GM21717 (cell line): ENCODE results near the gene CCND1.

Source experiments
- ATAC-seq: cut with Tn5 transposase; IDR thresholded peaks from one replicate; pipeline ENCODE4 v1.9.1; 2021; ENCODE audit warnings: mild to moderate bottlenecking, moderate library complexity; ENCODE audit not compliant: unreplicated experiment

CCND1 gene

GRCh38 chr11:69664103-69664775, 23.3 kb downstream of the CCND1 start:
- ATAC-seq, result no peak

DNA sequence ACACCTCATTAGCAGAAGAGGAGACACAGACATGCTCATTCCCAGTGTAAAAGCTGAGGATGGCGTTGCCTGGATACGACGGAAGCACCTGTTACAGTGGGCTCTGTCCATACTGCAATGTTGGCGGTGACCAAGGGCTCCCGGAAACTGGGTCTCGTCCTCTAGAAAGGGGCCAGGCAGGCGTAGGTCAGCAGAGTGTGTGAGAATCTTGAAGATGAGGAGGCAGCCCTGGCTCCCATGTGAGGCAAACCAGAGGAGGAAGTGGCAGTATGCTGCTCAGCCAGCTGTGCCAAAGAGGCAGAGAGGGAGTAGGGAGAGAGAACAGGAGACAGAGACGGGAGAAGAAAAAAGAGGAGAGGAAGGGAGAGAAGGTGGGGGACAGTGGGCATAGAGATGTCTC, 23.9 kb downstream of the CCND1 start:
- no peak for ATAC-seq

GRCh38 chr11:69665669-69666068, 24.7 kb downstream of the CCND1 start:
- ATAC-seq, result no peak

DNA sequence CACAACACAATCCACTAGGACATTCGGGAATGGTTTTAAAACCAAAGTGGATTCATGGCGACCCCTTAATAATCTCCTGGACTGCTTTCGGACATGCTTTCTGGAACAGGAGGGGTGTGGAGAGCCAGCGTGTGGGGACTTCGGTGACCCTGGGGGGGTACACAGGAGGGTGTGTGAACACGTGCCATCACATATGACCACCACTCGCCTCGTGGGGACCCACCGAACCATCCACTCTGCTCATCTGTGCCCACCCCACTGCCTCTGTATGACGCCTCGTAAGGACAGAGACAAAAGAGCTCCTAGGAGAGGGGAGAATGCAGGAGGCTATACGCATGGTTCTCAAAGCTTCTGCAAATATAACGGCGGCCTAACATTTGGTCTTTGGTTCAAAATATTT, 25.3 kb downstream of the CCND1 start:
- ATAC-seq, result no peak

GRCh38 chr11:69666752-69667536, 26.0 kb downstream of the CCND1 start:
- ATAC-seq, result no peak

DNA sequence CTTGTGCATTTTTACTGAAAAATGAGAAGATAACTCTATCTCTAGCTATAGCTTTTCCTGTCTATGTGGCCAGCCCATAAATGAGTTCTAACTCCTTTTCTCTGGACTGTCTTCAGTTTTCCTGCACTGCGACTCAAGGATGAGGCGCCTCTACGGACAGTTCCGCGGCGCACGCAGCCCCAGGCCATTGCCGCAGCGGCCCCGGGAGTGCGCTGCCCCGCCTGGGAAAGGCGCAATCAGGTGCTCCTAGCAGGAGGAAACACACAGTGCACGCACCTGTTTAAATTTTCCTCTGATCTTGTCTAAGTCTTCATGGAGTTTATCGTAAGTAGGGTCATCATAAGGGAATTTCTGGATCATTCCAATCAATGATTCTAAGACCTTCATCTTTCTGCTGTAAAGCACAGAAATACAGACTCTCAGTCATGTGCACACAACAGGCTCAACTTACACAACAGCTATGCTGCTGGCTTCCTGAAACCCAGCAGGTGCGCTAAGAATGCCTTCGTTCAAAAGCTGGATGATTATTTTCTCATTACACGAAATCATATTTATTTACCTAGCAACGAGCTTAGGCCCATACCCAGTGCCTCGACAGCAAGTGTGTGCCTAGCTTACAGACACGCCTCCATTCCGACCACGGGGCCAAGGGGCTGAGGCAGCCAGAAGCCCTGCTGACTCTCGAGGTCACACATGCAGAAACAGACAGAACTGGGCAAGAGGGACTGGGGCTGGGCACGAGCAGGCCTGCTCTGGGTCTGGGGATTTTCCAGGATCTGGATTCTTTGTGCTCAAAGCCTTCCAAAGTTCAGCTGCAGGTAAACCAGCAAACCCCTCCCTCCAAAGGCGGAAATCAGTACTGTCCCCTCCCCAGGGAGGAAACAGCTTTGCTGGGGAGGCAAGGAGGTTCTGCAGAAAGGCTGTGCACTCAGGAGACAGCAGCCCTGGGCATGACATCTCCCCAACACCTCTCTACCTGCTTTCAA, 27.0 kb downstream of the CCND1 start:
- no peak for ATAC-seq

GRCh38 chr11:69669486-69669885, 28.5 kb downstream of the CCND1 start:
- no peak for ATAC-seq

- ATAC-seq, result no peak
Observed at GRCh38 chr11:69670158-69670845, 29.3 kb downstream of the CCND1 start.

- no peak for ATAC-seq
Observed at GRCh38 chr11:69671734-69672465, 30.9 kb downstream of the CCND1 start.

GRCh38 chr11:69674267-69674885, 33.4 kb downstream of the CCND1 start:
- ATAC-seq, result no peak

GRCh38 chr11:69674886-69675714, 34.1 kb downstream of the CCND1 start, which contains the start of gene LTO1:
Gene LTO1, minus strand, starts transcription at chr11:69675353. Its CDS starts 114 bp downstream, at chr11:69675239.
- ATAC-seq, result peak; percentile 80

GRCh38 chr11:69677749-69678148, 36.8 kb downstream of the CCND1 start:
- ATAC-seq, result no peak

DNA sequence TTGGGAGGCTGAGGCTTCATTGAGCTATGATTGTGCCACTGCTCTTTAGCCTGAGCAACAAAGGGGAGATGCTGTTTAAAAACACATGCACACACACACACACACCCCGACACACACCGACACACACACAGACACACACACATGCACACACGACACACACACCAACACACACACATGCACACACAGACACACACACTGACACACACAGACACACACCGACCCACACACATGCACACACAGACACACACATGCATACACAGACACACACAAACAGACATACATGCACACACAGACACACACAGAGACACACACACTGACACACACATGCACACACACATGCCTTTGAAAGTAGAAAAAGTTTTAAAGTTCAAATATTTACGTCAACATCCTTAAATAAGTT, 39.7 kb downstream of the CCND1 start:
- ATAC-seq, result no peak

DNA sequence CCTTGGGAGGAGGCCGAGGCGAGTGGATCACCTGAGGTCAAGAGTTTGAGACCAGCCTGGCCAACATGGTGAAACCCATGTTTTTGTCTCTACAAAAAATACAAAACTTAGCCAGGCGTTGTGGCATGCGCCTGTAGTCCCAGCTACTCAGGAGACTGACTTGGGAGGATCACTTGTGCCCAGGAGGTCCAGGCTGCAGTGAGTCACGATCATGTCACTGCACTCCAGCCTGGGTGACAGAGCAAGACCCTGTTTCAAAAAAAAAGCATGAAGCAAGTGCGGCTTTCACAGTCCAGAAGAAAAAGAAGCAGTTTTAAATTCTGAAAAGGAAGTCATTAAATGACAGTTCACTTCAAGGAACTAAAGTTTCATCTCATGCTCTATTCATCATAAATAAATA, 41.3 kb downstream of the CCND1 start:
- ATAC-seq, result no peak

- ATAC-seq, result no peak
Observed at GRCh38 chr11:69682681-69683326, 41.8 kb downstream of the CCND1 start.

- ATAC-seq, result no peak
Observed at GRCh38 chr11:69683764-69684333, 42.9 kb downstream of the CCND1 start.

GRCh38 chr11:69684651-69685050, 43.7 kb downstream of the CCND1 start:
- no peak for ATAC-seq

DNA sequence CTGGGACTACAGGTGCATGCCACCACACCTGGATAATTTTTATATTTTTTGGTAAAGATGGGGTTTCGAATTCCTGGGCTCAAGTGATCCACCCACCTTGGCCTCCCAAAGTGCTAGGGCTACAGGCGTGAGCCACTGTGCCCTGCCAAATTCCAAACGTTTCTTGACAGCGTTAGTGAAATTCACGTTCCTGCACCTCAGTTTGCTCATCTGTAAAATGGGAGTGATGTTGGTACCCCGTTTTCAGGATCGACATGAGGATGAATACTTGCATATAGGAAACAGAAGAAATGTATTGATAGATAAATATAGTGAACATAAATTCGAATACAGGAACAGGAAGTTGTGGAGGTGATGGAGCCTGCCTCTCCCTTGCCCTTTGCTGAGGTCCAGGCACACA, 44.4 kb downstream of the CCND1 start:
- ATAC-seq, result no peak
